22Rv1 (cell line): Measurements from ENCODE around the gene SH3RF1.

ENCODE experiments used
- H3K27ac ChIP-seq: fragments of 450-650 bp; 2 replicates; pipeline ENCODE4 v1.5.1; 2017
- ZFX ChIP-seq: fragments of 450-650 bp; IDR thresholded peaks from 2 replicates; pipeline ENCODE4 v1.6.1; 2017; ENCODE audit warnings: antibody characterized with exemption, borderline replicate concordance
- TF ChIP-seq, protein P1 (sequence below): fragments of 450-650 bp; IDR thresholded peaks from 2 replicates; pipeline ENCODE4 v1.5.1; 2017; ENCODE audit warnings: mild to moderate bottlenecking

SH3RF1 gene

DNA sequence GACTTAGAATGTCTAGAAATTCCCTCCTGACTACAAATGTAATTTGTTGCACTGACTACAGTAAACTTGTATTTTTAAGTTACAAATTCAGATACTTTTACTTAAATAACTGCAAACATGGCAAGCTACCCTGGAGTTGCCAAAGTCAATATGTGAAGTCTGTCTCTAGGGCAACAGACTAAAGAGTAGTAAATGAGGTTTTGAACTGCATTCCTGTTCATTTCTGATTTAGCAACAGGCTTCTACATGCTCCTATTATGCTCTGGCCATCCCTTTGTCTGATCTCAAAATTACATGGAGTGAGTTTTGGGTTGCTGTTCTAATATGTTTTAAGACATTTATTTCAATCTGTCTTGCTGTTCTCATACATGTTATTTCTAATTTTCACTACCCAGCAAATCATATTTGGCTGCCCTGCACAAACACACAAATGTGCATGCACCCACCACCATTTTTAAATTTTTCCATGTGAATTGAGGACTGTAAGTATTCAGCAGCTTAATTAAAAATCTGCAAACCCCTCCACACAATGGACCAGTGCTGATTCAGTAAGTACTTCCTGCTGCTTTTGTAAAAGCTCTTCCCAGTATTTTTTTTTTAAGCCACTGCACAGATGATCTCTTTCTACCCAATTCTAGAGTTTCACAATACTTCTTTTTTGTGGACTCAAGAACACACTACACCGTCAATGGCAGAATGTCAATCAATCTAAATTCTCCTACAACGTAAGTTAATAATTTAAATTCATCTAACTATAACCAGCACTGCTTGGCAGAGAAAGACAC, 26.7 kb downstream of the SH3RF1 start:
- H3K27ac ChIP-seq: no peak overlapping the region

GRCh38 chr4:169241464-169241863, 29.3 kb downstream of the SH3RF1 start:
- no peak for TF ChIP-seq ZFX
- TF ChIP-seq, protein P1, sequence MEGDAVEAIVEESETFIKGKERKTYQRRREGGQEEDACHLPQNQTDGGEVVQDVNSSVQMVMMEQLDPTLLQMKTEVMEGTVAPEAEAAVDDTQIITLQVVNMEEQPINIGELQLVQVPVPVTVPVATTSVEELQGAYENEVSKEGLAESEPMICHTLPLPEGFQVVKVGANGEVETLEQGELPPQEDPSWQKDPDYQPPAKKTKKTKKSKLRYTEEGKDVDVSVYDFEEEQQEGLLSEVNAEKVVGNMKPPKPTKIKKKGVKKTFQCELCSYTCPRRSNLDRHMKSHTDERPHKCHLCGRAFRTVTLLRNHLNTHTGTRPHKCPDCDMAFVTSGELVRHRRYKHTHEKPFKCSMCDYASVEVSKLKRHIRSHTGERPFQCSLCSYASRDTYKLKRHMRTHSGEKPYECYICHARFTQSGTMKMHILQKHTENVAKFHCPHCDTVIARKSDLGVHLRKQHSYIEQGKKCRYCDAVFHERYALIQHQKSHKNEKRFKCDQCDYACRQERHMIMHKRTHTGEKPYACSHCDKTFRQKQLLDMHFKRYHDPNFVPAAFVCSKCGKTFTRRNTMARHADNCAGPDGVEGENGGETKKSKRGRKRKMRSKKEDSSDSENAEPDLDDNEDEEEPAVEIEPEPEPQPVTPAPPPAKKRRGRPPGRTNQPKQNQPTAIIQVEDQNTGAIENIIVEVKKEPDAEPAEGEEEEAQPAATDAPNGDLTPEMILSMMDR: no peak
- no peak overlapping the region for H3K27ac ChIP-seq

More for the DNA sequence above, 26.7 kb downstream of the SH3RF1 start:
- no peak for TF ChIP-seq ZFX
- TF ChIP-seq, protein P1: no peak

- H3K27ac ChIP-seq: no peak overlapping the region
- TF ChIP-seq ZFX: no peak
- TF ChIP-seq, protein P1: no peak
These were observed 31.4 kb downstream of the SH3RF1 start for GRCh38 chr4:169239221-169239905.

- TF ChIP-seq, protein P1: no peak
- no peak for TF ChIP-seq ZFX
- no peak overlapping the region for H3K27ac ChIP-seq
These were observed 32.3 kb downstream of the SH3RF1 start for GRCh38 chr4:169238445-169238844.

- no peak overlapping the region for H3K27ac ChIP-seq
- TF ChIP-seq, protein P1: no peak
- TF ChIP-seq ZFX: no peak
These were observed 33.7 kb downstream of the SH3RF1 start for GRCh38 chr4:169236873-169237626.

GRCh38 chr4:169236078-169236477, 34.7 kb downstream of the SH3RF1 start:
- TF ChIP-seq, protein P1: no peak
- no peak for TF ChIP-seq ZFX
- H3K27ac ChIP-seq: no peak overlapping the region
